ENCODE data around the gene SNX33.
"Not testable (repeated sequence)": the region's sequence is repeated elsewhere in the genome, so short reads cannot be mapped to it uniquely, and the experiment has no call there.

- TF ChIP-seq, protein P1, sequence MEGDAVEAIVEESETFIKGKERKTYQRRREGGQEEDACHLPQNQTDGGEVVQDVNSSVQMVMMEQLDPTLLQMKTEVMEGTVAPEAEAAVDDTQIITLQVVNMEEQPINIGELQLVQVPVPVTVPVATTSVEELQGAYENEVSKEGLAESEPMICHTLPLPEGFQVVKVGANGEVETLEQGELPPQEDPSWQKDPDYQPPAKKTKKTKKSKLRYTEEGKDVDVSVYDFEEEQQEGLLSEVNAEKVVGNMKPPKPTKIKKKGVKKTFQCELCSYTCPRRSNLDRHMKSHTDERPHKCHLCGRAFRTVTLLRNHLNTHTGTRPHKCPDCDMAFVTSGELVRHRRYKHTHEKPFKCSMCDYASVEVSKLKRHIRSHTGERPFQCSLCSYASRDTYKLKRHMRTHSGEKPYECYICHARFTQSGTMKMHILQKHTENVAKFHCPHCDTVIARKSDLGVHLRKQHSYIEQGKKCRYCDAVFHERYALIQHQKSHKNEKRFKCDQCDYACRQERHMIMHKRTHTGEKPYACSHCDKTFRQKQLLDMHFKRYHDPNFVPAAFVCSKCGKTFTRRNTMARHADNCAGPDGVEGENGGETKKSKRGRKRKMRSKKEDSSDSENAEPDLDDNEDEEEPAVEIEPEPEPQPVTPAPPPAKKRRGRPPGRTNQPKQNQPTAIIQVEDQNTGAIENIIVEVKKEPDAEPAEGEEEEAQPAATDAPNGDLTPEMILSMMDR (IDR thresholded peaks at IDR 0.05; ENCODE audit: borderline replicate concordance, extremely low read depth, low read length, poor library complexity, severe bottlenecking), result not testable (repeated sequence)
- TF ChIP-seq EZH2 (IDR thresholded peaks at IDR 0.05; ENCODE audit: borderline replicate concordance, low read depth, low read length, severe bottlenecking), result not testable (repeated sequence)
Measured at GRCh38 chr15:75692311-75692710, 44.6 kb downstream of the SNX33 start.
